Muscle layer of duodenum (tissue), 2 donors: Measurements from ENCODE around the gene CCNYL1.
"Not testable (repeated sequence)": the region's sequence is repeated elsewhere in the genome, so short reads cannot be mapped to it uniquely, and the experiment has no call there.

Experiments used
- H3K27ac ChIP-seq: one replicate; pipeline ENCODE4 v1.7.0; 2013; ENCODE audit warnings: mild to moderate bottlenecking, low read length
- H3K27me3 ChIP-seq: one replicate; pipeline ENCODE4 v1.7.0; 2013; ENCODE audit warnings: low read depth, mild to moderate bottlenecking, control low read depth, low read length
- H3K36me3 ChIP-seq, 2 donors: one replicate each; pipeline ENCODE4 v1.7.0; 2013; ENCODE audit warnings: low read length in 2 of 2, control low read depth in 1 of 2, mild to moderate bottlenecking in 1 of 2; ENCODE audit not compliant: insufficient read depth in 2 of 2, control insufficient read depth in 1 of 2
- H3K4me1 ChIP-seq, 2 donors: one replicate each; pipeline ENCODE4 v1.7.0; 2013; ENCODE audit warnings: low read length in 2 of 2, mild to moderate bottlenecking in 2 of 2, control low read depth in 1 of 2, moderate library complexity in 1 of 2; ENCODE audit not compliant: insufficient read depth in 2 of 2, control insufficient read depth in 1 of 2
- H3K4me3 ChIP-seq, 2 donors: one replicate each; pipeline ENCODE4 v1.7.0; 2013; ENCODE audit warnings: low read length in 2 of 2, low read depth in 1 of 2, mild to moderate bottlenecking in 1 of 2
- H3K9me3 ChIP-seq, 2 donors: one replicate each; pipeline ENCODE4 v1.7.0; 2013; ENCODE audit warnings: low read length in 2 of 2, control low read depth in 1 of 2, mild to moderate bottlenecking in 1 of 2; ENCODE audit not compliant: control insufficient read depth in 1 of 2
- donor health status: healthy.

CCNYL1 gene

GRCh38 chr2:207683879-207684627, 27.4 kb upstream of the CCNYL1 start:
- Histone ChIP-seq H3K27me3 (no peaks in the 10 kb centered on the region), H3K36me3 (no peaks in the 10 kb centered on the region), H3K4me1 (peaks cover 0 to 5% of the 10 kb centered on the region in 2 donors), H3K27ac (no peak overlapping the region), H3K4me3 (no peak overlapping the region), H3K9me3 (no peaks in the 10 kb centered on the region)

- Histone ChIP-seq H3K4me1 (peaks cover 0 to 5% of the 10 kb centered on the region in 2 donors), H3K27ac (no peak overlapping the region), H3K9me3 (no peaks in the 10 kb centered on the region), H3K27me3 (no peaks in the 10 kb centered on the region), H3K4me3 (no peak overlapping the region), H3K36me3 (no peaks in the 10 kb centered on the region)
These were observed 24.6 kb upstream of the CCNYL1 start for GRCh38 chr2:207686812-207687211.

GRCh38 chr2:207688597-207688996, 22.8 kb upstream of the CCNYL1 start:
- H3K27ac ChIP-seq: no peak overlapping the region
- no peak overlapping the region for H3K4me3 ChIP-seq
- no peaks in the 10 kb centered on the region for H3K27me3 ChIP-seq
- H3K36me3 ChIP-seq: no peaks in the 10 kb centered on the region
- H3K9me3 ChIP-seq: no peaks in the 10 kb centered on the region
- H3K4me1 ChIP-seq: peaks cover 0 to 3% of the 10 kb centered on the region in 2 donors

GRCh38 chr2:207690845-207691461, 20.5 kb upstream of the CCNYL1 start:
- not testable (repeated sequence) for H3K36me3 ChIP-seq, H3K27ac ChIP-seq, H3K4me1 ChIP-seq, H3K9me3 ChIP-seq, H3K4me3 ChIP-seq, H3K27me3 ChIP-seq

- H3K9me3 ChIP-seq: no peaks in the 10 kb centered on the region
- no peak overlapping the region for H3K27ac ChIP-seq
These were observed 19.0 kb upstream of the CCNYL1 start for GRCh38 chr2:207692206-207693065.

GRCh38 chr2:207693641-207694249, 17.7 kb upstream of the CCNYL1 start:
- Histone ChIP-seq H3K9me3 (no peaks in the 10 kb centered on the region), H3K4me3 (no peak overlapping the region), H3K27me3 (no peaks in the 10 kb centered on the region), H3K36me3 (no peaks in the 10 kb centered on the region), H3K27ac (no peak overlapping the region), H3K4me1 (no peaks in the 10 kb centered on the region)

More at GRCh38 chr2:207692206-207693065, 19.0 kb upstream of the CCNYL1 start:
- Histone ChIP-seq H3K27me3 (no peaks in the 10 kb centered on the region), H3K4me3 (no peak overlapping the region), H3K36me3 (no peaks in the 10 kb centered on the region), H3K4me1 (no peaks in the 10 kb centered on the region)

- Histone ChIP-seq H3K36me3 (no peaks in the 10 kb centered on the region), H3K4me1 (no peaks in the 10 kb centered on the region), H3K4me3 (no peak overlapping the region), H3K27me3 (no peaks in the 10 kb centered on the region), H3K9me3 (no peaks in the 10 kb centered on the region), H3K27ac (no peak overlapping the region)
These were observed 16.6 kb upstream of the CCNYL1 start for GRCh38 chr2:207694811-207695281.

- H3K4me1 ChIP-seq: no peaks in the 10 kb centered on the region
- H3K9me3 ChIP-seq: no peaks in the 10 kb centered on the region
- no peak overlapping the region for H3K27ac ChIP-seq
- no peaks in the 10 kb centered on the region for H3K27me3 ChIP-seq
- H3K4me3 ChIP-seq: no peak overlapping the region
- no peaks in the 10 kb centered on the region for H3K36me3 ChIP-seq
These were observed 16.1 kb upstream of the CCNYL1 start for GRCh38 chr2:207695293-207695692.

- not testable (repeated sequence) for H3K9me3 ChIP-seq, H3K4me3 ChIP-seq, H3K27ac ChIP-seq, H3K36me3 ChIP-seq, H3K27me3 ChIP-seq, H3K4me1 ChIP-seq
These were observed 14.5 kb upstream of the CCNYL1 start for GRCh38 chr2:207696911-207697310.

GRCh38 chr2:207697411-207697810, 14.0 kb upstream of the CCNYL1 start:
- Histone ChIP-seq H3K4me1 (no peaks in the 10 kb centered on the region), H3K9me3 (no peaks in the 10 kb centered on the region), H3K27me3 (no peaks in the 10 kb centered on the region), H3K27ac (no peak overlapping the region), H3K4me3 (no peak overlapping the region), H3K36me3 (no peaks in the 10 kb centered on the region)

- Histone ChIP-seq H3K27ac (no peak overlapping the region), H3K27me3 (no peaks in the 10 kb centered on the region), H3K4me1 (no peaks in the 10 kb centered on the region), H3K9me3 (no peaks in the 10 kb centered on the region), H3K36me3 (no peaks in the 10 kb centered on the region), H3K4me3 (no peak overlapping the region)
These were observed 13.1 kb upstream of the CCNYL1 start for GRCh38 chr2:207698301-207698700.
